Middle frontal gyrus (tissue), 1 donor: Measurements from ENCODE around the gene SC5D.

Experiments used
- DNase-seq: peaks from one replicate; pipeline ENCODE4 v3.0.0-alpha.2; 2015; ENCODE audit warnings: low spot score; ENCODE audit errors: extremely low spot score

Gene SC5D

DNA sequence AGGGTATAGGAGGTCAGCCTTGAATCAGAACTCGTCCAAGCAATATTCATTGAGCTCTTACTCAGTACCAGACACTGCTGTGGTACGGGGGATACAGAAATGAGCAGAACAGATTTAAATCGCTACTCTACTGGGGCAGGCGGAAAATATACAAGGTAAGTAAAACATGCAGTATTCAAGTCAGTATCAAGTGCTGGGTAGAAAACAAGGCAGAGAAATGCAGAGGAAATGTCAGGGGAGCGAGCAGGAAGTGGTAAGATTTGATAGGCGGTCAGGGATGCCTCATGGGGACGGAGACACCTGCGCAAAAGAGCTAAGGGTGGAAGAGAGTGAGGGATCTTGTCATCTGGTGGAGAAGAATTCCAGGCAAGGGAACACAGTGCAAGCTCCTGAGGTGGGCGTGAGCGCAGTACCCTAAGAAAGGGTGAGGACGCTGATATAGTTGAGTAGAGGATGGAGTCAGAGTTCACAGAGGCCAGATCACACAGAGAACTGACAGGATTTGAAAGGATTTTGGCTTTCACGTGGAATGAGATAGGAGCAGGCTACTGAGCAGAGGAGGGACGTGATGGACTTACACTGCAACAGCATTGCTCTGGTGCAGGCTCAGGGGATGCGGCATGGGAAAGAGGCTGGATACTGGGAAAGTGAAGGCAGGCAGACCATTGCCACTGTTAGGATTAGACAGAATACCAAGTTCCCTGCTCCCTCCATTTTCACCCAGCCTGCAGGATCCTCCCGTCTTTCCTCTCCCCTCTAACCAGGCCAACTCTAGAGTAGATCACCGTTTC lies 35.8 kb downstream of the SC5D start:
- no peak for DNase-seq

DNA sequence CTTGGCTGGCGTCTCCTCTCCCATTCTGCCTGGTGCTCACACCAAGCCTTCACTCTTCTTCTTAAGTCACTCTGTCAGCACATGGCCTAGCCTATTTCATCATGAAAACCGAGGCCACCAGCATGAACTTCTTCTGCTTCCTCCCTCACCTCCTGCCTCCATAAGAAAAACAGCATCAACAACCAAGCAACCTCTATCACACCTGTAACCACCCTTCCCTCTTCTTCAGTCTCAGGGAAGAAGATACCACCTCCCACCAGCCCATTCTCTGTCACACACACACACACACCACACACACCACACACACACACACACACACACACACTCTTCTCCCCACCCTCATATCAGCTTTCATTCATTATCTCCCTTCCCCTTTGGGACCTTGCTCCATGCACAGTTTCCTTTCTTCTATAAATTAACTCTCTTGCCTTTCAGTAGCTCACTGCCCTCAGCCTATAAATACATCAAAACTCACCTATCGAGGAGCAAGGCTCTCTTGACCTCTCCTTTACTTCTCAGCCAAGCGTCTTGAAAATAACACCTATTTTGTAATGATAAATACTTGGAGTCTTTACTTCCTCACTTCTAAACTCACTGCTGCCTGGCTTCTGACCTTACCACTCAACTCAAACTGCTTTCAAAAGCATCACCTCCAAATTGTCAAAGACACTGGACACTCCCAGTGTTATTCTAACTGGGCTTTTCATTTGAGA lies 36.6 kb downstream of the SC5D start:
- no peak for DNase-seq

DNA sequence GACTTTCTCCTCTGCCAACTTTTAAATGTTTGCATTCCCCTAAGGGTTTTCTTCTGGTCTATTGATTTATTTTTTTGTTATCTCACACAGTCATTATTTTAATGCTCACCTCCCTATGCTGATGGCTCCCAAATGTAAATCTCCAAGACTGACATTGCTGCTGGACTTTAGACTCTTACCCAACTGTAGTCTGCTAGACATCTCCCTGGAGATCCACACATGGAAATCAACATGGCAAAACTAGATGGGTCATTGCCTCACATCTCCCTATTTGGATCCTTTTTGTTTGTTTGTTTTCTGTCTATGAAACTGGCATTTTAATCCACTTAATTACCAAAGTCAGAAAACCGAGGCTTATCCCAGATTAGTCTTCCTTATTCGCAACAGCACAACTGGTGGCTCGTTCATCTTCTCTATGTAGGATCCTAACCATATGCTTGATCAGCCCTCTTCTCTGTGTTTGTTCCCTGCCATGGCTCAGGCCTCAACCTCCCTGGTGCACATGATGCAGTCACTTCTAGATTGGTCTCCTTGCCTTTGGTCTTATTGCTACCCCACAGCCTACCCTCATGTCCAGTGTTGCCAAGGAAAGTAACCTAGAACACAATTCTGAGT lies 37.3 kb downstream of the SC5D start:
- DNase-seq = no peak

DNA sequence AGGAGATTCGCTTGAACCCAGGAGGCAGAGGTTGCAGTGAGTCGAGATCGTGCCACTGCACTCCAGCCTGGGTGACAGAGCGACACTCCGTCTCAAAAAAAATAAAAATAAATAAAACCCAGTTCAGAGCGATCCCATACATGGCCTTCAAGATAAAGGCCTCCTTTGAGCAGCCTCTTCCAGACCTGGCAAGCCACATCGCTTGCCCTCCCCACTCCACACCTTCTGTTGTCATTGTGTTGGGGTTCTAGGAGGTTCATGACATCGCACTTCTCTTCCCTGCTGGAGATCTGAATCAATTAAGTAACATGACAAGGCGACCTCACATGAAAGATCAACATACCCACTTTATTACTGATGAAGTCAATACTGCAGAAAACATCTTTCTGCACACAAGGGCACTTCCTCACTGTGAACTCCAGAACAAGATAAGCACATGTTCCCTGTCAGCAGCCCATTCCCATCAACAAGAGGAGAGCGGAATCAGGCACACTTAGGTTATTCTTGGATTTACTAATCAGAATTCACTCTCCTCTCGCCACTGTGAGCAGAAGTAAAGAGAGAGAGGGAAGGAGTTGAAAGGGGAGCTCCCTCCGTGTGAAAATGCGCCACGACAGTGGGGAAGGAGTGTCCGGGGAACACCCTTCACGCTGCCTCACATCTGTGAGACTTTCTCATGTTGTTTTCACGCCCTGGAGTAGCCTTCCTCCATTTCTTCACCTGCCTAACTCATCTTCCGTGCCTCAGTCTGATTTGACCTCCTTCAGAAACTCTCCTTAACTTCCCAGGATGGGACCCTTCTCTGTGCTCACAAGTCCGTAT lies 38.3 kb downstream of the SC5D start:
- DNase-seq = no peak

DNA sequence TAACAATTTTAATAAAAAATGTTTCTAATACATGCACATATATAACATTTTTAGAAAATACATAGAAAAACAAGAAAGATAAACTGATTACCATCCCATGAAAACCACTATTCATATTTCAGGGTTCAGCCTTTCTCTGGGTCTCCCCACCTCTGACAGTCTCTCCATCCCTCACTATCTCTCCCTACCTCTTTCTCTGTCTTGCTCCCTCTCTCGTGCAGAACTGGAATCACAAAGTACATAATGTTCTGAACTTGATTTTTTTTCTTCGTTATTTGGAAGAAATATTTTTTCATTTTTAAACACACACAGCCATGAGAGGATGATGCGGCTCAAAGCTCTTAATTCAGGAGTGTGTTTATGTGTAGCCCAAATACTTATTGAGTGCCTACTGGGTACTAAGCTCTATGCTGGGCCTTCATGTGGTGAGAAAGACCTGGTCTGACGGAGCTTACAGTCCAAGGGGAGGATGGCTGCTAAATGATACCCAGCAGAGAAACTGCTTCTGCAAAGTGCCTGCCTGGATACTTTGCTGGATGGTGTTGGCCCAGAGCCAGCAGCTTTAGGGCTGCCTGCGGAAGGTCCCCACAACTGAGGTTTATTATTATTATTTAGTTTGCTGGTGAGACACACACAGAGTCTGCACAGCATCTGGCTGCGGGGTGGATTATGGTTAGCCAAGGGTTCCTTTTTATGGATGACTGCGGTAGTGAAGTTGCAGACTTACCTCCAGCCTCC lies 42.6 kb downstream of the SC5D start:
- no peak for DNase-seq

DNA sequence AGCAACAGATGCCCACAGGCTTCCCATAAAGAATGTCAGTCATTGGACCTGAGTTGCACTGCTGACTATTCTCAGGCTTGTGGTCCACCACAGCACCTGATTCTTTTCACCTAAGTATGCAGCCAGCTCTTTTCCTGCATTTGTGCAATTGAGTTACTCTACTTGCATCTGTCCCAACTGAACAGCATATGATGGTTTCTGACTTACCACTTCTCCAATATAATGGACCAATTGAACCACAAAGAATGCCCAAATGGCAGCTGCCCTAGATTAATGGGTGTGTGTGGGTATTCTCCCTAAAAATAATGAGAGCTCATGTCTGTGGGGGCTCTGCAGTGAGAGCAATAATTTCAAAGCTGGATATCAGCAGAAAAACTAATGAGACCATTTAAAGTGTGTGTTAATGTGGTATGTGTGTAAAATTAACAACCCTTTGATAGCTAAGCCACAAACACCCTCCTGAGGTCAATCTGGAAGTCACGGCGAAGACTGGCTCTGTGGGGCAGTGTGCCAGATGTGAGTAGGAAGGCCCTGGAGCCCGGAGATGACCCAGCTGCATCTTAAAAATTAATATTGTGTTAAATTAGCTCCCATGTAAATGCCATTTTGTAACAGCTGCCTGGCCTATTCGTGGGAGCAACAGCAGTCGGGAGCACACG lies 43.8 kb downstream of the SC5D start:
- DNase-seq = no peak

DNA sequence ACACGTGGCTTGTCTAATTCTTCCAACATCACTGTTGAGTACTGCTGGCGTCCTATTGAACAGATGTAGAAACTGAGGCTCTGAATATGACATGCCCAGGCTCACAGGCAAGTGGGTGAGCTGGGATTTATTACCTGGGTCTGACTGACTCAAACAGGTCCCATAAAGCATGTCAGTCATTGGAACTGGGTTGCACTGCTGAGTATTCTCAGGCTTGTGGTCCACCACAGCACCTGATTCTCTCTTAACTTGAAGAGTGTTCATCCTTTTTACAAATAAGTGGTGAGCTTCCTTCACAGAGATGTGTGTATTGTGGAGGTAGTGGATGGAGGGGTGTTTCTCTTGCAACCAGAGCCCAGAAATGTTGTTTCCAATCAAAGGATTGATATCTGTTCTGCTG lies 44.5 kb downstream of the SC5D start:
- no peak for DNase-seq

DNA sequence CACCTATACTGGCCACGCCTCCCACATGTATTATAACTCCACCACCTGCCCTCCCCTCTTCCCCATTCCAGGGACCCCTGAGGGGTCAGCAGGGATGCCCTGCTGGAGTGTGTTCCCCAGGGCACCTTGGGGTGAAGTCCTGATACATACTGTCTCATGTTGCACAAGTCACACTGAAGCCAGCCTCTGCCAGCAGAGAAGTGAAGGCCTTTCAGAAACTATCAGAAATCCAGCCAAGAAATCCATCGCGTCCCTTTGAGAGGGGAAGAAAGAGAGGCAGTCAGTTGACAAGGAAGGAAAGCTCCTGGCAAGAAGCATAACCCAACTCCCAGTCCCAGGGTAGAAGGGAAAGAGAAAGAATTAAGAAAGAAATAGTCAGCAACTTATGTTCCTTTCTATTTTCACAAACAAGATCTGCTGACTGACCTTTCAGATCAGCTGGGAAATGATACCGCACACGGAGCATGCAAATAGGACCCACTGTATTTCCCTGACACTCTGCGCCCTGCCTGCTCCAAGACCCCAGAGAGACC lies 45.2 kb downstream of the SC5D start:
- DNase-seq = no peak

DNA sequence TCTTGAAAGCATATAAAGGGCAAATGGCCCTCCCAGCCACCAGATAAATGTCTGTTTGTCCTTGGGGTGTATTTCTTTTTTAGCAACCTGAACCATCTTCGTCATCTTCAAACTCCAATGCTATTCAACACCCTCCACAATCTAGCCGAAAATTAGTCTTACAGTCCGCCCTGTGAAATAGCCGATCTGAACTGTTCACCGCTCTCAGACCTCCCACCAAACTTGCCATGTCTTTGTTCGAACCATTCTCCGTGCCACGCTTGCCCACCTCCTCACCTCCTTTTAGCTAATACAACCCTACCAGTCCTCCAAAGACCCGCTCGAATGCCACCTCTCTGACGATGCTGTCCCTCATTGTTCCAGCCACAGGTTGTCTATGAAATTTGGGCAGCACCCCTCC lies 46.0 kb downstream of the SC5D start:
- no peak for DNase-seq

DNA sequence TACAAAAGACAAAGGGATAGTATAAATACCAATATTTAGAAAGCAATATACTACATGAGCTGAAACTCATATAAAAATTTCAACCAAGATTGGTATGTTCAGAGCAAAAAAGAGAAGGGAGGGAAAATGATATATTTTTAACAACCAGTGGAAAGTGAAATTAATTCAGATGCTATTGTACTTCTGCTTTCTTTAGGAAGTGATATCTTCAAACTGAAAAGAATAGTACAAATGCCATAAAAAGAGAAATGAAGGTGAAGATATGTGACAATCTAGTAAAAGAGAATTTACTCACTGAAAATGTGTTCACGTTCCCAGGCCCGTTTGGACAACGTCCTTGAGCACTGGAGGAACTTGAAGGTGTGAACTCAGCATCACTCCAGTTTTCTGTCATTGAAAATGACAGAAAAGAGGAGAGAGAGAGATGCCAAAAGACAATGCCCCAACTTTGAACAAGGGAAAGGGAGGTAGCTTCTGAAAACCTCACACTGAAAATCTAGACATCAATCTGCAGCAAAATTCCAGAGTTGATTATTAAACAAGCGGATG lies 47.5 kb downstream of the SC5D start:
- DNase-seq = no peak

DNA sequence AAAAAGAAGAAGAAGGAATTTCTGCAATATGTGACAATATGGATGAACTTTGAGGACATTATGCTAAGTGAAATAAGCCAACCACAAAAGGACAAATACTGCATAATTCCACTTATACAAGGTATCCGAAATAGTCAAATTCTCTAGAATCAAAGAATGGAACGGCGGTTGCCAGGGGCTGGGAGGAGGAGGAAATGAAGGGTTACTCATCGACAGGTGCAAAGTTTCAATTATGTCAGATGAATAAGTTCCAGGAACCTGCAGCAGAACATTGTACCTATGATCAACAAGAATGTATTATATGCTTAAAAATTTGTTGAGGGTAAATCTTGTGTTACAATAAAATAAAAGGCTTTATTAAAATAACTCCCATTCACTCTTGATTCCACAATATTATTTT lies 49.0 kb downstream of the SC5D start:
- DNase-seq = no peak

DNA sequence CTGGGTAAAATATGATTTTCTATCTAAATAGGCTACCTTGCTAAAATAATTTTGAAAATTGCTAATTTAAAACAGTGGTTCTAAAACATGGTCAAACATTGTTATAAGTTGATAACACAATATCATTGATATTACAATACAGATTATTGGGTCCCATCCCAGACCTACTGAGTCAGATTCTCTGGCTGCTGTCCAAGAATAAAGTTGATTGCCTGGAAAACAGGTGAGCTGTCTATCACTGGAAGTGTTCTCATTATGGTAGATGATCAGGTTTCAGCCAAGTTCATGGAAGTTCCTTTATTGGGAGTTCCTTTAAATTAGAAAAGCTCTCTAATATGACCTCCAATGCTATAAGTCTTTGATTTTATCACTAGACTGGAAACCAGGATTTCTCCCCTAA lies 52.3 kb downstream of the SC5D start:
- DNase-seq = no peak

DNA sequence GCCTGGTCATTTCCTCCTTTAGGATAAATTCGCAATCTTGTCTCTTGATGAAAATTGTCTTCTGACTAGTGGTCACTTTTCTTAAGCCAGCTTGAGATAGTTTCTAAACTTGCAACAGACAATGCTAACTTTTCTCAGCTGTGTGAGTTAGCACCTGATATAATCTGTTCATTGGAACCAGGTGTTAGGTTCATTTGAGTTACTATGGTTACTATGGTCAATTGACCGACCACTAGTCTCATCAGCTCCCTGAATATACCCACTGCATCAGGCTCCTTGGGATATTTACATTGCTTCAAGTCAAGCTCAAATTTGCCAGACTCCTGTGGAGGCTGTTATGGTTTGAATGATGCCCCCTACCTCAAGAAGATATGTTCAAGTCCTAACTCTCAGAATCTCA lies 54.5 kb downstream of the SC5D start:
- DNase-seq = no peak

DNA sequence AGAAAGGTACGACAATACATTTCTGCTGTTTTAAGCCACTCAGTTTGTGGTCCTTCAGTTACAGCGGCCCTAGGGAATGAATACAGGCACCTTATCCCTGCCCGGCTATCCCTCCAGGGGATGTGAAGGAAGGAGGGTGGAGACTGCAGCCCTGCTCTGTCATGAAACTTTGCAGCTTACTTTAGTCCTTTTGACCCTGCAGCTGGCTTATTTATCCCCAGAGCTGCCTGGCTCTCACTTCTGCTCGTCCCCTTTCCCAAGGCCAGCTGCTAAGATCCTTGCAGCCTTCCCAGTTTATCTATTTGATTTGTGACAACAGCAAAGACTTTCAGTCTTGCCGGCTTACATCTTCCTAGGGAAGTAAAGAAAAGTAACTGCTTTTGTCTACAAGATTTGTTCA lies 55.2 kb downstream of the SC5D start:
- no peak for DNase-seq

DNA sequence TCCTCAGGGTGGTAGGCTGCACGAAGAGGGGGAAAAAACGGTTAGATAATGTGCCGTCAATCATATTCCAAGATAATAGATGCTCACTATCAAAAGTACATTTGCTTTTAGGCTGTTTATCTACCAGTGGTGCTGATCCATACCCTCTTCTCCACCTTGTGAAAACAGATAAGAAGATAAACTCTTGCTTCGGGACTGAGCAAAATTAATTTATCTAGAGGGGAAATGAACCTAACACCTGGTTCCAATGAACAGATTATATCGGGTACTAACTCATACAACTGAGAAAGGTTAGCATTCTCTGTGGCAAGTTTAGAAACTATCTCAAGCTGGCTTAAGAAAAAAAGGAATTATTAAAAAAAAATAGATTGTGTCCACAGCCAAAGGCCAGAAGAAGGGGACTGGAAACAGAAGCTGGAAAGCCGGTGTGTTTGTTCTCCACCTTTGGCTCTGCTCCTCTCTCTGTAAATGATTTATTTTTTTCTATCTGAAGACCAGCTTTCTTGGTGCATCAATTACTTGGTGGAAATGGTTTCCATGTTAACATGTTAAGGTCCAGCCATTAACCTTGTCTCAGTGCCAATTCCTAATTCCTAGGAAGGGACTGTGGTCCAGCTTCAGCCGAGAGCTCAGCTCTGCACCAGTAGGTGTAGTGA lies 55.8 kb downstream of the SC5D start:
- DNase-seq = no peak

DNA sequence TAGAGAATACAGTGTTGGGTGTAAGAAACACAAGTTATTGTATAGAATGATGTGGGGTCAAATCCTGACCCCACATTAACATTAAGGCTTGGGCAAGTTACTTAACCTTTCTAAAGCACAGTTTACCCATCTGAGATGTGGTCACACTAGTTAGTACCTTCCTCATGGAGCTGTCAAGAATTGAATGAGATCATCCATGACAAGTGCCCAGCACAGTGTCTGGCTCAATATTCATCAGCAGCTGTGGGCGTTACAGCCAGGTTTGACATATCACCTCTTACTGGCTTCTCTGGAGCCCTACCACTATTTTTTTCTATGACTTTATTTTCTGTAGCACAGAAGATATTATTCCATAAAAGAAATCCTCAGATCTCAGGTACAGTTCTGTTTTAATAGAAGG lies 57.2 kb downstream of the SC5D start:
- DNase-seq = no peak

DNA sequence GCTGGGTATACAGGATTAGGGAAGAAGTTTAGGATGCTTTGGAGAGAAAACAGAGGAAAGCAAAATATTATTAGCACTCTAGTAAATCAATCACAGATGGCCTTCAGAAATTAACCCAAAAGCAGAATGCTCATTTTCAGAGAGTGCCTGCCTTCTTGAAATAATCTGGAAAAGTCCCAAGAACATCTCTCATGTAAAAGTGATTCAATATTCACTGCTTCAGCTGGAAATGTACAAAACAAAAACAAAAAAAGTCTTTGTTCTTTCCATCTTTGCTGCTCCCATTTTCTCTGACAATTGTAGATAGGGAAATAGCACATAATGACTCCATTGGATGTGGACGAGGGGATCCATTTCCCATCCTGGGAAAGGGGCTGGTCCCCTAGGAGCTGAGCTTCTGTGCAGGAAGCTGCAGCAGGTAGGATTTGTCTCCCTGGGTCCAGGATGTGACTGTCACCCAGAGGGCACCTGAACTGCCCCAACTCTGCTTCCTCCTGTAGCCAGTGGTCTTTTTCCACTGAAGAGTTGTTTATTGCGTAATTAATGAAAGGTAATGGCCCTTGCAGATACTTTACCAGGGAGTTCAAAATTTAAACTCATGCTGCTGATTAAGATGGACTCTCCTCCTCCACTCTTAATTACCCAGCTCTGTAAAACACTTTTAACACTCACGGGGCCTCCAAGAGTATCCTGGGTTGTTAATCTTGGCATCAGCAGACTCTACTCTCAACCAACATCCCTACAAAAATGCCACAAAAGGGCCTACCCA lies 57.9 kb downstream of the SC5D start:
- no peak for DNase-seq

DNA sequence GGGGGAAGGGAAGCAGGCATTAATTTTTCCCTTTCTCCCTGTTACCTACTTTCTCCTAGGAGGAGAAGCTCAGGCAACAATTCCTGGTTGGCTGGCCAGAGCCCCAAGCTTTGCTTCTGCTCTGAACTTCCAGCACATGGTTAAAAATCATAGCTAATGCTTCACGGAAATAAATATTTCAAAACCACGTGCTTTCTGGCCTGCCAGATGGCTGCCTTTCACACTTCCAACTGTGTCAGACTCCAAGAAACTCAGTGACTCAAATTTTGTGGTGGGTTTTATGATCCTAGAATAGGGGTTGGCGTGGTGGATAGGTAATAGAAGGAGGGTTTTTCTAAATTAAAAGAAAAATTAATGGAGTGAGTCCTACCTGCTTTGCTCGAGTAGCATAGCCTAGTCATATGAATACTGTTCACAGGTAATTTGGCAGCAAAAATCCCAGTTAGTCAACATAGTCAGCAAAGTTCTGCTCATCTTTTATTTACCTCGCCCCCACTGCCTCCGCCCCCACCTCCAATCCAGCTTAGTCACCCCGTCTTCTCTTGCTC lies 58.6 kb downstream of the SC5D start:
- DNase-seq = no peak
